CD4-positive, alpha-beta memory T cell (primary cell): ENCODE results near the gene IQGAP2. TPM values are rescaled to one million over a fixed set of nuclear protein-coding genes. Genes with fewer than 3 reads are reported as not detected.
A peak's percentile ranks its signal among the peaks of the same experiment; 100 is the strongest.

Experiments
- CTCF ChIA-PET: fragments of 350-600 bp; sonication (Branson Sonifier 250); formaldehyde crosslinking; loops from one replicate; lab custom pipeline; 2021; ENCODE audit warnings: inconsistent platforms; ENCODE audit not compliant: partially characterized antibody; lab: Charles Lee
- POLR2A ChIA-PET: fragments of 350-600 bp; sonication (Branson Sonifier 250); formaldehyde crosslinking; loops from one replicate; lab custom pipeline; 2021; ENCODE audit not compliant: partially characterized antibody; lab: Charles Lee
- DNase-seq, 5 donors: peaks; one replicate each; pipeline versions ENCODE4 v3.0.0 to v3.0.0-alpha.2; 2020 to 2022; ENCODE audit warnings: mixed read lengths in 1 of 5
- H3K27ac ChIP-seq: one replicate; pipeline ENCODE4 v1.7.0; 2013; ENCODE audit warnings: low read depth, low read length
- H3K27me3 ChIP-seq: 2 replicates; pipeline ENCODE4 v1.7.0; 2013; ENCODE audit warnings: mild to moderate bottlenecking, low read length, moderate library complexity; ENCODE audit not compliant: insufficient read depth
- H3K36me3 ChIP-seq: 2 replicates; pipeline ENCODE4 v1.7.0; 2013; ENCODE audit warnings: mild to moderate bottlenecking, low read length, moderate library complexity; ENCODE audit not compliant: insufficient read depth
- H3K4me1 ChIP-seq: 2 replicates; pipeline ENCODE4 v1.7.0; 2013; ENCODE audit warnings: mild to moderate bottlenecking, low read length, moderate library complexity; ENCODE audit not compliant: insufficient read depth
- H3K4me3 ChIP-seq, 2 donors: one replicate each; pipeline ENCODE4 v1.7.0; 2013; ENCODE audit warnings: low read length in 2 of 2, mild to moderate bottlenecking in 1 of 2
- H3K9me3 ChIP-seq, 2 donors: one replicate each; pipeline ENCODE4 v1.7.0; 2013; ENCODE audit warnings: low read length in 2 of 2, control low read depth in 1 of 2; ENCODE audit not compliant: control insufficient read depth in 1 of 2
- H3K27ac Mint-ChIP-seq, 7 donors: one replicate each; pipeline ENCODE4 v1.8.0; 2020 to 2021; ENCODE audit warnings: mixed read lengths in 7 of 7, mild to moderate bottlenecking in 6 of 7, inconsistent platforms in 3 of 7, moderate library complexity in 3 of 7
- H3K27me3 Mint-ChIP-seq, 2 donors: one replicate each; pipeline ENCODE4 v1.8.0; 2020 to 2021; ENCODE audit warnings: mixed read lengths in 2 of 2
- H3K36me3 Mint-ChIP-seq, 2 donors: one replicate each; pipeline ENCODE4 v1.8.0; 2020 to 2021; ENCODE audit warnings: mixed read lengths in 2 of 2, inconsistent platforms in 1 of 2, mild to moderate bottlenecking in 1 of 2
- H3K4me1 Mint-ChIP-seq, 4 donors: one replicate each; pipeline ENCODE4 v1.8.0; 2020 to 2021; ENCODE audit warnings: mixed read lengths in 4 of 4, mild to moderate bottlenecking in 1 of 4
- H3K4me3 Mint-ChIP-seq, 8 donors: one replicate each; pipeline ENCODE4 v1.8.0; 2020 to 2021; ENCODE audit warnings: mixed read lengths in 8 of 8, mild to moderate bottlenecking in 7 of 8, moderate library complexity in 6 of 8, inconsistent platforms in 3 of 8
- H3K9me3 Mint-ChIP-seq, 8 donors: one replicate each; pipeline ENCODE4 v1.8.0; 2020 to 2021; ENCODE audit warnings: mixed read lengths in 8 of 8, mild to moderate bottlenecking in 5 of 8, inconsistent platforms in 3 of 8, moderate library complexity in 1 of 8
- intact Hi-C: fragments of 100-400 bp; cut with micrococcal nuclease; formaldehyde crosslinking; loops from one replicate; pipeline ENCODE4 v1.15.1; 2023
- polyA plus RNA-seq, 2 donors: library from polyadenylated mRNA; unstranded; fragments of 300-500 nt; fragmentation: Illumina TruSeq; gene quantifications; one replicate each; pipeline ENCODE4 v1.2.3, GENCODE V29; 2021
- total RNA-seq, 2 experiments: library from RNA; stranded (reverse); gene quantifications; one replicate each; pipeline ENCODE4 v1.2.3, GENCODE V29; 2021

Gene IQGAP2
- total and polyA plus RNA-seq, 4 experiments from 2014 or later = 24.7 to 126 (median 98.5) TPM

GRCh38 chr5:76724871-76725270 lies 321.8 kb downstream of the IQGAP2 start:
- no peaks in the 10 kb centered on the region for H3K36me3 ChIP-seq
- no peak for DNase-seq
- H3K4me3 ChIP-seq = no peak overlapping the region
- H3K9me3 ChIP-seq = peaks cover 0 to 4% of the 10 kb centered on the region in 2 donors
- Mint-ChIP-seq H3K4me3 (no peak overlapping the region), H3K9me3 (peaks cover 0 to 15% (median 10%) of the 10 kb centered on the region in 8 donors), H3K4me1 (peaks cover 6 to 12% (median 6%) of the 10 kb centered on the region in 4 donors), H3K27me3 (no peaks in the 10 kb centered on the region), H3K27ac (no peak overlapping the region), H3K36me3 (peaks cover 0 to 9% of the 10 kb centered on the region in 2 donors)
- intact Hi-C loops = no loop called here
- H3K27me3 ChIP-seq = no peaks in the 10 kb centered on the region
- no peak overlapping the region for H3K27ac ChIP-seq
- CTCF ChIA-PET = no interaction called here
- POLR2A ChIA-PET = no interaction called here
- peaks cover 4% of the 10 kb centered on the region for H3K4me1 ChIP-seq

DNA sequence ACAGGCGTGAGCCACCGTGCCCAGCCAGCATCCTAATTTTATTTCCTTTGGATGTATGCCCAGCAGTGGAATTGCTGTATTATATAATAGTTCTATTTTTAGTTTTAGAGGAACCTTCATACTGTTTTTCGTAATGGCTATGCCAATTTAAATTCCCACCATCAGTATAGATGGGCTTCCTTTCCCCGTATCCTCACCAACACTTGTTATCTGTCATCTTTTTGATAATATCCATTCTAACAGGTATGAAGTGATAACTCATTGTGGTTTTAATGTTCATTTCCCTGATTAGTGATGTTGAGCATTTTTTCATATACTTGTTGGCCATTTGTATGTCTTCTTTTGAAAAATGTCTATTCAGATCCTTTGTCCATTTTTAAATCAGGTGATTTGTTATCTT lies 325.9 kb downstream of the IQGAP2 start:
- intact Hi-C loops = no loop called here
- H3K36me3 Mint-ChIP-seq = peaks cover 1 to 16% of the 10 kb centered on the region in 2 donors
- peaks cover 0 to 5% of the 10 kb centered on the region in 2 donors for H3K9me3 ChIP-seq
- ChIA-PET CTCF (no interaction called here), POLR2A (interaction anchor here (1.0 kb wide), 1 partner anchor 46 kb away, joined by 3 read pairs; no protein-coding TSS in a partner anchor)
- H3K4me1 ChIP-seq = peaks cover 25% of the 10 kb centered on the region
- H3K27ac ChIP-seq = no peak overlapping the region
- peaks cover 16 to 25% (median 19%) of the 10 kb centered on the region in 4 donors for H3K4me1 Mint-ChIP-seq
- no peak overlapping the region for H3K4me3 Mint-ChIP-seq
- no peak overlapping the region for H3K4me3 ChIP-seq
- no peaks in the 10 kb centered on the region for H3K27me3 ChIP-seq
- peaks cover 0 to 26% (median 18%) of the 10 kb centered on the region in 8 donors for H3K9me3 Mint-ChIP-seq
- no peaks in the 10 kb centered on the region for H3K27me3 Mint-ChIP-seq
- H3K36me3 ChIP-seq = no peaks in the 10 kb centered on the region
- no peak for DNase-seq
- no peak overlapping the region for H3K27ac Mint-ChIP-seq

DNA sequence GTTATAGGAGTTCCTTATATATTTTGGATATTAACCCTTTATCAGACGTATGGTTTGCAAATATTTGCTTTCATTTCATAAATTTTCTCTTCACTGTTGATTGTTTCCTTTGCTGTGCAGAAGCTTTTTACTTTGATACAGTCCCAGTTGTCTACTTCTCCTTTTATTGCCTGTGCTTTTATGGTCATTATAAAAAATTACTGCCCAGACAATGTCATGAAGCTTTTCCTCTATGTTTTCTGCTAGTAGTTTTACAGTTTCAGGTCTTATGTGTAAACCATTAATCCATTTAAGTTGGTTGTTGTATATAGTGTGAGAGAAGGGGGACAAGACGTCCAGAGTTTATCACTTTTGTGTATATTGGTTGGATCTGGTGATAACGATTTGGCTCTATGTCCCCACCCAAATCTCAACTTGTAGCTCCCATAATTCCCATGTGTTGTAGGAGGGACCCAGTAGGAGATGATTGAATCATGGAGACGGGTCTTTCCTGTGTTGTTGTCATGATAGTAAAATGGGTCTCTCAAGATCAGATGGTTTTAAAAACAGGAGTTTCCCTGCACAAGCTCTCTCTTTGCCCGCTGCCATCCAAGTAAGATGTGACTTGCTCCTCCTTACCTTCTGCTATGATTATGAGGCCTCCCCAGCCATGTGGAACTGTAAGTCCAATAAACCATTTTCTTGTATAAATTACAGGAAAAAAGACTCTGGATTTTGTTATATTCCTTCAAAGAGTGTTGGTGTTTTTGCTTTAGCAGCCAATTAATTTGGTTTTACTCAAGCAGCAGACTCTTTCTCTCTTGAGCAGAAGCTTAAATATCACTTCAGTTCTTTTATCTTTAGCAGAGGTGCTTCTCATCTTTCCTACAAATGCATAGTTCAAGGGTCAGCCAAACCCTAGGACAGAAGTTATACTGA lies 326.5 kb downstream of the IQGAP2 start:
- Histone ChIP-seq H3K4me1 (peaks cover 26% of the 10 kb centered on the region), H3K4me3 (no peak overlapping the region), H3K9me3 (peaks cover 0 to 5% of the 10 kb centered on the region in 2 donors), H3K27me3 (no peaks in the 10 kb centered on the region), H3K36me3 (no peaks in the 10 kb centered on the region), H3K27ac (no peak overlapping the region)
- Mint-ChIP-seq H3K4me1 (peaks cover 14 to 24% (median 21%) of the 10 kb centered on the region in 4 donors), H3K27me3 (no peaks in the 10 kb centered on the region), H3K4me3 (no peak overlapping the region), H3K9me3 (peaks cover 0 to 26% (median 18%) of the 10 kb centered on the region in 8 donors), H3K27ac (peak overlapping the region in 2 of 7 donors; percentile 18 to 61), H3K36me3 (peaks cover 1 to 16% of the 10 kb centered on the region in 2 donors)
- DNase-seq = no peak
- intact Hi-C loops = loop anchor here (10.0 kb wide), 2 partner anchors 305 to 325 kb away; partner anchors contain the start of genes AGGF1 and IQGAP2
- ChIA-PET CTCF (no interaction called here), POLR2A (interaction anchor here (1.0 kb wide), 1 partner anchor 45 kb away, joined by 3 read pairs; no protein-coding TSS in a partner anchor)

DNA sequence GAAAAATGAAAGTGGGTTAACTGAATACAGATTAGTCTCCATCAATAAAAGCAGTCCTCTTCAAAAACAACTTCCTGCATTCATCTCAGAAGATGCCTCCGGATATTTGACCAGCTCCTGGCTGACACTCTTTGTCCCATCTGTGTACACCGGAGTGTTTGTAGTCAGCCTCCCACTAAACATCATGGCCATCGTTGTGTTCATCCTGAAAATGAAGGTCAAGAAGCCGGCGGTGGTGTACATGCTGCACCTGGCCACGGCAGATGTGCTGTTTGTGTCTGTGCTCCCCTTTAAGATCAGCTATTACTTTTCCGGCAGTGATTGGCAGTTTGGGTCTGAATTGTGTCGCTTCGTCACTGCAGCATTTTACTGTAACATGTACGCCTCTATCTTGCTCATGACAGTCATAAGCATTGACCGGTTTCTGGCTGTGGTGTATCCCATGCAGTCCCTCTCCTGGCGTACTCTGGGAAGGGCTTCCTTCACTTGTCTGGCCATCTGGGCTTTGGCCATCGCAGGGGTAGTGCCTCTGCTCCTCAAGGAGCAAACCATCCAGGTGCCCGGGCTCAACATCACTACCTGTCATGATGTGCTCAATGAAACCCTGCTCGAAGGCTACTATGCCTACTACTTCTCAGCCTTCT lies 329.4 kb downstream of the IQGAP2 start:
- intact Hi-C loops = loop anchor here (1.0 to 10.0 kb wide), 3 partner anchors 16 to 328 kb away; partner anchors contain the start of genes AGGF1, F2R and IQGAP2
- peak in 3 of 5 donors; percentile 4 to 26 (median 16) for DNase-seq
- ChIA-PET POLR2A (interaction anchor here (1.0 to 2.2 kb wide), 12 partner anchors 8 to 329 kb away, joined by 3 to 23 read pairs (median 6); partner anchors contain the start of genes F2R and IQGAP2), CTCF (interaction anchor here (0.6 to 2.4 kb wide), 4 partner anchors 10 to 91 kb away, joined by 3 to 22 read pairs (median 5); no protein-coding TSS in a partner anchor)
- peaks cover 17 to 43% (median 29%) of the 10 kb centered on the region in 4 donors for H3K4me1 Mint-ChIP-seq
- H3K36me3 Mint-ChIP-seq = peaks cover 1 to 16% of the 10 kb centered on the region in 2 donors
- Histone ChIP-seq H3K36me3 (no peaks in the 10 kb centered on the region), H3K4me1 (peaks cover 42% of the 10 kb centered on the region), H3K27ac (peak overlapping the region; percentile 65), H3K27me3 (no peaks in the 10 kb centered on the region), H3K4me3 (peak overlapping the region; percentile 8), H3K9me3 (peaks cover 0 to 5% of the 10 kb centered on the region in 2 donors)
- peak overlapping the region; percentile 44 to 80 (median 78) for H3K4me3 Mint-ChIP-seq
- peaks cover 0 to 26% (median 18%) of the 10 kb centered on the region in 8 donors for H3K9me3 Mint-ChIP-seq
- peak overlapping the region; percentile 77 to 95 (median 90) for H3K27ac Mint-ChIP-seq
- H3K27me3 Mint-ChIP-seq = no peaks in the 10 kb centered on the region

DNA sequence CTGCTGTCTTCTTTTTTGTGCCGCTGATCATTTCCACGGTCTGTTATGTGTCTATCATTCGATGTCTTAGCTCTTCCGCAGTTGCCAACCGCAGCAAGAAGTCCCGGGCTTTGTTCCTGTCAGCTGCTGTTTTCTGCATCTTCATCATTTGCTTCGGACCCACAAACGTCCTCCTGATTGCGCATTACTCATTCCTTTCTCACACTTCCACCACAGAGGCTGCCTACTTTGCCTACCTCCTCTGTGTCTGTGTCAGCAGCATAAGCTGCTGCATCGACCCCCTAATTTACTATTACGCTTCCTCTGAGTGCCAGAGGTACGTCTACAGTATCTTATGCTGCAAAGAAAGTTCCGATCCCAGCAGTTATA lies 329.9 kb downstream of the IQGAP2 start:
- Mint-ChIP-seq H3K4me1 (peaks cover 18 to 48% (median 32%) of the 10 kb centered on the region in 4 donors), H3K27ac (peak overlapping the region; percentile 77 to 95 (median 90)), H3K27me3 (no peaks in the 10 kb centered on the region), H3K9me3 (peaks cover 0 to 26% (median 18%) of the 10 kb centered on the region in 8 donors), H3K4me3 (peak overlapping the region; percentile 44 to 80 (median 78)), H3K36me3 (peaks cover 1 to 16% of the 10 kb centered on the region in 2 donors)
- DNase-seq = peak; percentile 65 to 88 (median 70)
- Histone ChIP-seq H3K36me3 (no peaks in the 10 kb centered on the region), H3K9me3 (peaks cover 0 to 5% of the 10 kb centered on the region in 2 donors), H3K4me3 (peak overlapping the region in 1 of 2 donors; percentile 8), H3K27ac (peak overlapping the region; percentile 65), H3K4me1 (peaks cover 48% of the 10 kb centered on the region), H3K27me3 (no peaks in the 10 kb centered on the region)
- intact Hi-C loops = loop anchor here (1.0 to 10.0 kb wide), 3 partner anchors 17 to 328 kb away; partner anchors contain the start of genes AGGF1, F2R and IQGAP2
- ChIA-PET POLR2A (interaction anchor here (0.9 to 2.2 kb wide), 13 partner anchors 8 to 330 kb away, joined by 3 to 23 read pairs (median 6); partner anchors contain the start of genes AGGF1, F2R and IQGAP2), CTCF (interaction anchor here (0.9 to 2.4 kb wide), 3 partner anchors 9 to 41 kb away, joined by 3 to 22 read pairs (median 5); no protein-coding TSS in a partner anchor)

DNA sequence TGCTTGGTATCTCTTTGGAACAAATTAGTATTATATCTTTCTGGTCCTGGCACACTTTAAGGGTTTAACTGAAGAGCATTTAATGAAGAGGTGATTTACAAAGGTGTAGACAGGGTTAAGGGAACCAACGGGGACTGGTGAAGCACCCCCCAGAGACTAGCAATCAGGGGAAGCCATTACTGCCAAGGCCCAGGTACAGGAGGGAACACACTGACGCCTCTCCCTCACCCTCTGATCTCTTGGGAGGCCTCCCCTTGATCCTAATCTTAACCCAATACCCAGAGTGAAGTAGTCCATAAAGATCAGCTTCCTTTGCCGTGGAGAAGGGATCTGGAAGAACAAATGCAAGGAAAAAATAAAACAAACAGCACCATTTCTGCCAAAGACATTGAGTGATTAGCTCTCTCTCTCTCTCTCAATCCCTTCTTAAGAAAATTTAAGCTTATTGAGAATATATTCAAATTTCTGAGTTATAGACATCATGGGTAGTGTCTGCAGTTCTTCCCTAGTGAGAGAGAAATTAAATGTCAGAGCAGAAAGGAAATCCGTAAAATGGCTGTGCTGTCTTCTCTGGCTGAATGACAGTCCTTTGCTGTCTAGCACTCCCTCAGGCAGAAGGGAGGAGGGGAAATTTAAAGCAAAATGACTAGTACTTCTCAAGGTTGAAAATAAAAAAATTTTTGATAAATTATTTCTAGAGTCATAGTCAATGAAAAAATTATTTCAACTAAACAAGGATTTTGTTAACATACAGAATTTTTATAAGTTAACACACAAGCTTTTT lies 332.9 kb downstream of the IQGAP2 start:
- no peaks in the 10 kb centered on the region for H3K27me3 Mint-ChIP-seq
- peaks cover 0 to 1% (median 0%) of the 10 kb centered on the region in 8 donors for H3K9me3 Mint-ChIP-seq
- Histone ChIP-seq H3K4me1 (peaks cover 65% of the 10 kb centered on the region), H3K4me3 (no peak overlapping the region), H3K36me3 (no peaks in the 10 kb centered on the region), H3K9me3 (no peaks in the 10 kb centered on the region), H3K27me3 (no peaks in the 10 kb centered on the region), H3K27ac (no peak overlapping the region)
- peak overlapping the region; percentile 37 to 92 (median 88) for H3K27ac Mint-ChIP-seq
- ChIA-PET CTCF (interaction anchor here (3.4 to 6.2 kb wide), 3 partner anchors 14 to 39 kb away, joined by 13 to 83 read pairs (median 40); partner anchors contain the start of gene F2R), POLR2A (interaction anchor here (0.6 to 1.1 kb wide), 4 partner anchors 14 to 1227 kb away, joined by 3 to 4 read pairs (median 3); partner anchors contain the start of gene IQGAP2)
- intact Hi-C loops = loop anchor here (10.0 kb wide), 2 partner anchors 299 to 331 kb away; partner anchors contain the start of genes AGGF1 and IQGAP2
- no peaks in the 10 kb centered on the region for H3K36me3 Mint-ChIP-seq
- no peak for DNase-seq
- peak overlapping the region in 3 of 8 donors; percentile 17 to 40 (median 31) for H3K4me3 Mint-ChIP-seq
- H3K4me1 Mint-ChIP-seq = peaks cover 26 to 66% (median 49%) of the 10 kb centered on the region in 4 donors
